Stimulated activated CD8-positive, alpha-beta memory T cell treated with anti-CD3 and anti-CD28 coated beads, Interleukin-12 subunit alpha, Interleukin-12 subunit beta, amount 100 ng/mL, for 24 hours (primary cell): ENCODE results near the gene TMEM38B.
A peak's percentile ranks its signal among the peaks of the same experiment; 100 is the strongest.
"Not testable (repeated sequence)": the region's sequence is repeated elsewhere in the genome, so short reads cannot be mapped to it uniquely, and the experiment has no call there.

Experiments used
- DNase-seq: peaks from one replicate; pipeline ENCODE4 v3.0.0-alpha.2; 2020; ENCODE audit errors: extremely low read depth

TMEM38B gene

GRCh38 chr9:105681724-105682123 lies 12.6 kb upstream of the TMEM38B start:
- DNase-seq = no peak

GRCh38 chr9:105683688-105684275 lies 10.6 kb upstream of the TMEM38B start:
- DNase-seq = no peak

- DNase-seq = no peak
Observed at GRCh38 chr9:105686936-105687335, 7.4 kb upstream of the TMEM38B start.

- no peak for DNase-seq
Observed at GRCh38 chr9:105690742-105691141, 3.6 kb upstream of the TMEM38B start.

- DNase-seq = no peak
Observed at GRCh38 chr9:105693435-105694189, 729 bp upstream of the TMEM38B start.

GRCh38 chr9:105694848-105695581 lies 674 bp downstream of the TMEM38B start:
- DNase-seq = peak; percentile 5

- no peak for DNase-seq
Observed at GRCh38 chr9:105696219-105696793, 2.0 kb downstream of the TMEM38B start.

- no peak for DNase-seq
Observed at GRCh38 chr9:105697871-105698270, 3.5 kb downstream of the TMEM38B start.

- no peak for DNase-seq
Observed at GRCh38 chr9:105698348-105698870, 4.1 kb downstream of the TMEM38B start.

- DNase-seq = no peak
Observed at GRCh38 chr9:105700668-105701067, 6.3 kb downstream of the TMEM38B start.

GRCh38 chr9:105701145-105701544 lies 6.8 kb downstream of the TMEM38B start:
- DNase-seq = no peak

- DNase-seq = no peak
Observed at GRCh38 chr9:105702207-105702606, 7.9 kb downstream of the TMEM38B start.

GRCh38 chr9:105703638-105704037 lies 9.3 kb downstream of the TMEM38B start:
- not testable (repeated sequence) for DNase-seq

GRCh38 chr9:105706156-105706555 lies 11.8 kb downstream of the TMEM38B start:
- no peak for DNase-seq

GRCh38 chr9:105708405-105708804 lies 14.1 kb downstream of the TMEM38B start:
- DNase-seq = no peak

- no peak for DNase-seq
Observed at GRCh38 chr9:105710638-105711037, 16.3 kb downstream of the TMEM38B start.

- no peak for DNase-seq
Observed at GRCh38 chr9:105711867-105712266, 17.5 kb downstream of the TMEM38B start.

- no peak for DNase-seq
Observed at GRCh38 chr9:105712297-105712696, 18.0 kb downstream of the TMEM38B start.

- no peak for DNase-seq
Observed at GRCh38 chr9:105712773-105713172, 18.4 kb downstream of the TMEM38B start.

- no peak for DNase-seq
Observed at GRCh38 chr9:105713260-105714019, 19.1 kb downstream of the TMEM38B start.

- no peak for DNase-seq
Observed at GRCh38 chr9:105714020-105714331, 19.6 kb downstream of the TMEM38B start.

- no peak for DNase-seq
Observed at GRCh38 chr9:105716146-105716545, 21.8 kb downstream of the TMEM38B start.
